GM12875 (cell line): ENCODE data around the gene FBXO45.
"Not testable (repeated sequence)": the region's sequence is repeated elsewhere in the genome, so short reads cannot be mapped to it uniquely, and the experiment has no call there.

Experiments
- H3K4me3 ChIP-seq: one replicate; pipeline ENCODE4 v1.5.1; 2011; ENCODE audit warnings: low read depth, low read length, control low read depth
- CTCF ChIP-seq: IDR thresholded peaks from 2 replicates; pipeline ENCODE4 v1.5.1; 2011; ENCODE audit warnings: low read depth, mild to moderate bottlenecking, control low read depth, inconsistent platforms, low read length, moderate library complexity, borderline replicate concordance; ENCODE audit not compliant: insufficient read depth

The FBXO45 gene

GRCh38 chr3:196617256-196617655, 48.8 kb downstream of the FBXO45 start:
- TF ChIP-seq CTCF: no peak

GRCh38 chr3:196619223-196619622, 50.8 kb downstream of the FBXO45 start:
- no peak overlapping the region for H3K4me3 ChIP-seq
- TF ChIP-seq CTCF: no peak

More at GRCh38 chr3:196617256-196617655, 48.8 kb downstream of the FBXO45 start:
- H3K4me3 ChIP-seq: no peak overlapping the region

- not testable (repeated sequence) for H3K4me3 ChIP-seq
Measured at GRCh38 chr3:196619627-196620026, 51.2 kb downstream of the FBXO45 start.

- no peak for TF ChIP-seq CTCF
- H3K4me3 ChIP-seq: no peak overlapping the region
Measured at GRCh38 chr3:196620161-196620604, 51.7 kb downstream of the FBXO45 start.

- TF ChIP-seq CTCF: no peak
- H3K4me3 ChIP-seq: no peak overlapping the region
Measured at GRCh38 chr3:196620684-196621083, 52.2 kb downstream of the FBXO45 start.

- no peak for TF ChIP-seq CTCF
- H3K4me3 ChIP-seq: no peak overlapping the region
Measured at GRCh38 chr3:196621611-196622010, 53.2 kb downstream of the FBXO45 start.

- H3K4me3 ChIP-seq: no peak overlapping the region
- no peak for TF ChIP-seq CTCF
Measured at GRCh38 chr3:196624067-196624790, 55.8 kb downstream of the FBXO45 start.
